K562 (cell line): ENCODE measurements around the gene GALE. TPM values are rescaled to one million over a fixed set of nuclear protein-coding genes. Genes with fewer than 3 reads are reported as not detected.

Source experiments
- NR1H2 ChIP-seq: sonication (generic); formaldehyde crosslinking; IDR thresholded peaks from 2 replicates; pipeline ENCODE4 v1.4.0; 2020; ENCODE audit warnings: mild to moderate bottlenecking, missing genetic modification reagents
- NR2C1 ChIP-seq, 2 experiments: fragments of 450-650 bp; IDR thresholded peaks; 2 replicates each; pipeline ENCODE4 v1.6.1; 2017; ENCODE audit warnings: mild to moderate bottlenecking in 2 of 2, antibody characterized with exemption in 1 of 2, inconsistent platforms in 1 of 2, missing compliant biosample characterization in 1 of 2, missing genetic modification characterization in 1 of 2
- NR2C2 ChIP-seq, 2 experiments: fragments of 200-800 bp in 1 of 2; sonication (Bioruptor generic) in 1 of 2; sonication (generic) in 1 of 2; formaldehyde crosslinking in 1 of 2; IDR thresholded peaks; 2 replicates each; pipeline versions ENCODE4 v1.6.1 to v1.8.0; 2016 to 2022; ENCODE audit warnings: mild to moderate bottlenecking in 1 of 2, missing compliant biosample characterization in 1 of 2, missing genetic modification characterization in 1 of 2, missing genetic modification reagents in 1 of 2
- RBM17 ChIP-seq: fragments of 200-400 bp; formaldehyde crosslinking; IDR thresholded peaks from 2 replicates; pipeline ENCODE4 v1.6.1; 2017; ENCODE audit warnings: low read depth, mild to moderate bottlenecking, low read length, borderline replicate concordance
- SMAD1 ChIP-seq: fragments of 150-350 bp; IDR thresholded peaks from 2 replicates; pipeline ENCODE4 v1.6.1; 2014; ENCODE audit warnings: low read length, low read depth; ENCODE audit not compliant: partially characterized antibody
- TEAD2 ChIP-seq: fragments of 450-650 bp; IDR thresholded peaks from 2 replicates; pipeline ENCODE4 v1.6.1; 2016; ENCODE audit warnings: missing genetic modification characterization, control low read depth, missing compliant biosample characterization
- ZNF316 ChIP-seq: fragments of 450-650 bp; IDR thresholded peaks from 2 replicates; pipeline ENCODE4 v1.6.1; 2016
- ZNF551 ChIP-seq: fragments of 250-450 bp; sonication (Bioruptor Pico); IDR thresholded peaks from 2 replicates; pipeline ENCODE4 v1.5.0; 2021; ENCODE audit warnings: mild to moderate bottlenecking, moderate library complexity
- ZNF766 ChIP-seq: fragments of 200-800 bp; sonication (Bioruptor generic); conservative IDR thresholded peaks from 2 replicates; pipeline ENCODE4 v1.6.1; 2016; ENCODE audit warnings: missing genetic modification characterization, missing compliant biosample characterization
- polyA plus RNA-seq, 8 experiments: library from polyadenylated mRNA; depleted of rRNA in 4 of 8; stranded (reverse) in 5 of 8; unstranded in 3 of 8; fragments of >200 nt; fragmentation: Nextera tagmentation in 2 of 8; fragmentation: Illumina TruSeq in 1 of 8; extraction: Ambion mirVana in 2 of 8; extraction: Trizol in 1 of 8; gene quantifications; 2 replicates each; pipeline versions ENCODE4 v1.2.1 to v1.2.3, GENCODE V29; 2011 to 2014; ENCODE audit warnings: inconsistent platforms in 1 of 8, missing spikeins in 1 of 8
- total RNA-seq, 7 experiments: library from RNA; depleted of rRNA in 6 of 7; stranded (reverse); fragments of >200 nt in 6 of 7; fragmentation: Illumina TruSeq in 2 of 7; extraction: Trizol in 2 of 7; gene quantifications; 2 replicates each; pipeline versions ENCODE4 v1.2.1 to v1.2.3, GENCODE V29; 2011 to 2021; ENCODE audit warnings: low replicate concordance in 1 of 7
- TF ChIP-seq, protein P1 (sequence below): fragments of 450-650 bp; IDR thresholded peaks from 2 replicates; pipeline ENCODE4 v1.7.1; 2018; ENCODE audit warnings: mild to moderate bottlenecking, low read depth; ENCODE audit not compliant: partially characterized antibody
- TF ChIP-seq, protein P2 (sequence below), 2 experiments: fragments of 450-650 bp in 1 of 2; IDR thresholded peaks; 2 replicates each; pipeline ENCODE4 v1.6.1; 2011 to 2017; ENCODE audit warnings: low read depth in 2 of 2, antibody characterized with exemption in 1 of 2, borderline replicate concordance in 1 of 2, low read length in 1 of 2, mild to moderate bottlenecking in 1 of 2, mixed read lengths in 1 of 2; ENCODE audit not compliant: control insufficient read depth in 1 of 2
- TF ChIP-seq, protein P3 (sequence below): fragments of 450-650 bp; IDR thresholded peaks from 2 replicates; pipeline ENCODE4 v1.6.1; 2016; ENCODE audit warnings: mild to moderate bottlenecking
- TF ChIP-seq, protein P4 (sequence below): fragments of 200-800 bp; sonication (Bioruptor generic); IDR thresholded peaks from 2 replicates; pipeline ENCODE4 v1.6.1; 2017; ENCODE audit warnings: missing genetic modification characterization, missing compliant biosample characterization

Gene GALE
- total and polyA plus RNA-seq, 9 of the 15 experiments (the other 6 are each of a cell fraction or from before 2014, with no cell fraction given), result 8.4 to 139 (median 88.3) TPM

DNA sequence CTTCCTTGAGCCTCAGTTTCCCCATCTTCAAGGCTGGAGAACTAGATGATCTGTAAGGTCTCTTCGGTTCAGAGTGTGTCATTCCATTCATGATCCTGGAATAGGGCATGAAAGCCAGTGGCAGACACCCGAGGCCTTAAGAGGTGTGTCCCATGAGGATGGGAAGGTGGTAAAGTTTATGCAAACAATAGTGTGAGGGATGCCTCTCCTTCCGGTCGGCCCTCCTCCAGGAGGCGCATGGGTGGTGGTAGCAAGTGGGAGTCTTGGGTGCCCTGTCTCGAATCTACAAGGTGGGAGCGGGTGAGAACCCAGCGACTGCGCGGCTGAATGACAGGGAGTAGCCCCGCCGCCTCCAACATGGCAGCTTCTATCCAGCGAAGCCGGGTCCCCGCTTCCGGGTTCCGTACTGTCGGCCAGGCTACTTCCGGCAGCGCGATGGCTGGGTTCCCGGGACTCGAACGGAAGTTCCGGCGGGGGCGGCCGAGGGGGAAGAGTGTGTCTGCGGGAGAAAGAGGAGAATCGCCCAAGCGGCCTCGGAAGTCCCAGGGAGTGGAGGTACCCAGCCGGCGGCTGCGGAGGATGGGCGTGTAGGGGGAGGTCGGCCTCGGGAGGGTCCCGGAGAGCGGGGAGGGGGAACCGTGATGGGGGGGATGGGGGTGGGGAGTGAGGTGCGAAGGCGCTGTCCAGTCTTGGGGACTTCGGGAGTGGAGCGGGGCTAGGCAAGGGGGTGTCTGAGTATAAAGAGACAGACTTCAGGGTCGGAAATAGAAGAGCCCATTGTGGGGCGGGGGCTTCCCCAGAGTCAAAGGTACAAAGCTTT, 9.6 kb downstream of the GALE start, which contains the start of gene LYPLA2 (continued):
- TF ChIP-seq, protein P1, sequence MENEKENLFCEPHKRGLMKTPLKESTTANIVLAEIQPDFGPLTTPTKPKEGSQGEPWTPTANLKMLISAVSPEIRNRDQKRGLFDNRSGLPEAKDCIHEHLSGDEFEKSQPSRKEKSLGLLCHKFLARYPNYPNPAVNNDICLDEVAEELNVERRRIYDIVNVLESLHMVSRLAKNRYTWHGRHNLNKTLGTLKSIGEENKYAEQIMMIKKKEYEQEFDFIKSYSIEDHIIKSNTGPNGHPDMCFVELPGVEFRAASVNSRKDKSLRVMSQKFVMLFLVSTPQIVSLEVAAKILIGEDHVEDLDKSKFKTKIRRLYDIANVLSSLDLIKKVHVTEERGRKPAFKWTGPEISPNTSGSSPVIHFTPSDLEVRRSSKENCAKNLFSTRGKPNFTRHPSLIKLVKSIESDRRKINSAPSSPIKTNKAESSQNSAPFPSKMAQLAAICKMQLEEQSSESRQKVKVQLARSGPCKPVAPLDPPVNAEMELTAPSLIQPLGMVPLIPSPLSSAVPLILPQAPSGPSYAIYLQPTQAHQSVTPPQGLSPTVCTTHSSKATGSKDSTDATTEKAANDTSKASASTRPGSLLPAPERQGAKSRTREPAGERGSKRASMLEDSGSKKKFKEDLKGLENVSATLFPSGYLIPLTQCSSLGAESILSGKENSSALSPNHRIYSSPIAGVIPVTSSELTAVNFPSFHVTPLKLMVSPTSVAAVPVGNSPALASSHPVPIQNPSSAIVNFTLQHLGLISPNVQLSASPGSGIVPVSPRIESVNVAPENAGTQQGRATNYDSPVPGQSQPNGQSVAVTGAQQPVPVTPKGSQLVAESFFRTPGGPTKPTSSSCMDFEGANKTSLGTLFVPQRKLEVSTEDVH, result peak; percentile 98
- TF ChIP-seq ZNF551 (CRISPR knock-in tag) (no peak), TEAD2 (no peak), NR2C2 (CRISPR knock-in tag; IDR thresholded peaks at IDR 0.05) (no peak), NR2C2 (tag; IDR thresholded peaks at IDR 0.05) (no peak; the same call in 1 of the 2 replicates), NR2C1 (IDR thresholded peaks at IDR 0.05) (0 out of 2 replicates have a peak, but pooled peaks have one; percentile 36), NR2C1 (tag; IDR thresholded peaks at IDR 0.05) (peak; percentile 69), RBM17 (no peak), ZNF316 (no peak), SMAD1 (peak; percentile 29), NR1H2 (CRISPR knock-in tag) (peak; percentile 83), ZNF766 (CRISPR knock-in tag) (no peak)
- TF ChIP-seq, protein P2, sequence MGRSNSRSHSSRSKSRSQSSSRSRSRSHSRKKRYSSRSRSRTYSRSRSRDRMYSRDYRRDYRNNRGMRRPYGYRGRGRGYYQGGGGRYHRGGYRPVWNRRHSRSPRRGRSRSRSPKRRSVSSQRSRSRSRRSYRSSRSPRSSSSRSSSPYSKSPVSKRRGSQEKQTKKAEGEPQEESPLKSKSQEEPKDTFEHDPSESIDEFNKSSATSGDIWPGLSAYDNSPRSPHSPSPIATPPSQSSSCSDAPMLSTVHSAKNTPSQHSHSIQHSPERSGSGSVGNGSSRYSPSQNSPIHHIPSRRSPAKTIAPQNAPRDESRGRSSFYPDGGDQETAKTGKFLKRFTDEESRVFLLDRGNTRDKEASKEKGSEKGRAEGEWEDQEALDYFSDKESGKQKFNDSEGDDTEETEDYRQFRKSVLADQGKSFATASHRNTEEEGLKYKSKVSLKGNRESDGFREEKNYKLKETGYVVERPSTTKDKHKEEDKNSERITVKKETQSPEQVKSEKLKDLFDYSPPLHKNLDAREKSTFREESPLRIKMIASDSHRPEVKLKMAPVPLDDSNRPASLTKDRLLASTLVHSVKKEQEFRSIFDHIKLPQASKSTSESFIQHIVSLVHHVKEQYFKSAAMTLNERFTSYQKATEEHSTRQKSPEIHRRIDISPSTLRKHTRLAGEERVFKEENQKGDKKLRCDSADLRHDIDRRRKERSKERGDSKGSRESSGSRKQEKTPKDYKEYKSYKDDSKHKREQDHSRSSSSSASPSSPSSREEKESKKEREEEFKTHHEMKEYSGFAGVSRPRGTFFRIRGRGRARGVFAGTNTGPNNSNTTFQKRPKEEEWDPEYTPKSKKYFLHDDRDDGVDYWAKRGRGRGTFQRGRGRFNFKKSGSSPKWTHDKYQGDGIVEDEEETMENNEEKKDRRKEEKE (IDR thresholded peaks at IDR 0.05; ENCODE audit: borderline replicate concordance in 1 of 2, control insufficient read depth in 1 of 2, low read depth in 2 of 2, low read length in 1 of 2), result 0 out of 4 replicates have a peak, but pooled peaks of 1 of the 2 experiments have one; percentile 58
- TF ChIP-seq, protein P3, sequence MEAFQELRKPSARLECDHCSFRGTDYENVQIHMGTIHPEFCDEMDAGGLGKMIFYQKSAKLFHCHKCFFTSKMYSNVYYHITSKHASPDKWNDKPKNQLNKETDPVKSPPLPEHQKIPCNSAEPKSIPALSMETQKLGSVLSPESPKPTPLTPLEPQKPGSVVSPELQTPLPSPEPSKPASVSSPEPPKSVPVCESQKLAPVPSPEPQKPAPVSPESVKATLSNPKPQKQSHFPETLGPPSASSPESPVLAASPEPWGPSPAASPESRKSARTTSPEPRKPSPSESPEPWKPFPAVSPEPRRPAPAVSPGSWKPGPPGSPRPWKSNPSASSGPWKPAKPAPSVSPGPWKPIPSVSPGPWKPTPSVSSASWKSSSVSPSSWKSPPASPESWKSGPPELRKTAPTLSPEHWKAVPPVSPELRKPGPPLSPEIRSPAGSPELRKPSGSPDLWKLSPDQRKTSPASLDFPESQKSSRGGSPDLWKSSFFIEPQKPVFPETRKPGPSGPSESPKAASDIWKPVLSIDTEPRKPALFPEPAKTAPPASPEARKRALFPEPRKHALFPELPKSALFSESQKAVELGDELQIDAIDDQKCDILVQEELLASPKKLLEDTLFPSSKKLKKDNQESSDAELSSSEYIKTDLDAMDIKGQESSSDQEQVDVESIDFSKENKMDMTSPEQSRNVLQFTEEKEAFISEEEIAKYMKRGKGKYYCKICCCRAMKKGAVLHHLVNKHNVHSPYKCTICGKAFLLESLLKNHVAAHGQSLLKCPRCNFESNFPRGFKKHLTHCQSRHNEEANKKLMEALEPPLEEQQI, result no peak
- TF ChIP-seq, protein P4, sequence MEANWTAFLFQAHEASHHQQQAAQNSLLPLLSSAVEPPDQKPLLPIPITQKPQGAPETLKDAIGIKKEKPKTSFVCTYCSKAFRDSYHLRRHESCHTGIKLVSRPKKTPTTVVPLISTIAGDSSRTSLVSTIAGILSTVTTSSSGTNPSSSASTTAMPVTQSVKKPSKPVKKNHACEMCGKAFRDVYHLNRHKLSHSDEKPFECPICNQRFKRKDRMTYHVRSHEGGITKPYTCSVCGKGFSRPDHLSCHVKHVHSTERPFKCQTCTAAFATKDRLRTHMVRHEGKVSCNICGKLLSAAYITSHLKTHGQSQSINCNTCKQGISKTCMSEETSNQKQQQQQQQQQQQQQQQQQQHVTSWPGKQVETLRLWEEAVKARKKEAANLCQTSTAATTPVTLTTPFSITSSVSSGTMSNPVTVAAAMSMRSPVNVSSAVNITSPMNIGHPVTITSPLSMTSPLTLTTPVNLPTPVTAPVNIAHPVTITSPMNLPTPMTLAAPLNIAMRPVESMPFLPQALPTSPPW (CRISPR knock-in tag), result peak; percentile 95
